GM23338 (cell line): Measurements from ENCODE around the gene PRKAA2.

ENCODE experiments used
- CREB1 ChIP-seq: fragments of 250-450 bp; sonication (Bioruptor Pico); IDR thresholded peaks from 2 replicates; pipeline ENCODE4 v1.5.0; 2020; ENCODE audit warnings: low read depth, mild to moderate bottlenecking, moderate library complexity
- CTCF ChIP-seq, 2 experiments: fragments of 200-600 bp in 1 of 2; sonication (generic) in 1 of 2; conservative IDR thresholded peaks; 2 replicates each; pipeline versions ENCODE4 v1.5.1 to v1.6.1; 2016 to 2017; ENCODE audit warnings: antibody characterized with exemption in 2 of 2, low read depth in 2 of 2, mild to moderate bottlenecking in 2 of 2, moderate library complexity in 1 of 2
- ETS1 ChIP-seq: IDR thresholded peaks from 2 replicates; pipeline ENCODE4 v1.6.1; 2016; ENCODE audit warnings: antibody characterized with exemption
- EZH2 ChIP-seq: fragments of 200-600 bp; sonication (generic); IDR thresholded peaks from one replicate; pipeline ENCODE4 v1.8.0; 2017; ENCODE audit warnings: antibody characterized with exemption, mild to moderate bottlenecking, low read depth; ENCODE audit not compliant: unreplicated experiment
- JUNB ChIP-seq: IDR thresholded peaks from one replicate; pipeline ENCODE4 v1.6.1; 2016; ENCODE audit warnings: antibody characterized with exemption; ENCODE audit not compliant: unreplicated experiment
- NANOG ChIP-seq: IDR thresholded peaks from 2 replicates; pipeline ENCODE4 v1.6.1; 2016; ENCODE audit warnings: antibody characterized with exemption, borderline replicate concordance
- POLR2AphosphoS5 ChIP-seq: IDR thresholded peaks from 2 replicates; pipeline ENCODE4 v1.6.1; 2016; ENCODE audit warnings: antibody characterized with exemption, low read depth
- REST ChIP-seq: IDR thresholded peaks from one replicate; pipeline ENCODE4 v1.6.1; 2018; ENCODE audit warnings: antibody characterized with exemption; ENCODE audit not compliant: unreplicated experiment
- STAT1 ChIP-seq: IDR thresholded peaks from one replicate; pipeline ENCODE4 v1.6.1; 2016; ENCODE audit warnings: antibody characterized with exemption; ENCODE audit not compliant: unreplicated experiment

GRCh38 chr1:56696663-56697062, 51.5 kb downstream of the PRKAA2 start:
- TF ChIP-seq CTCF (conservative IDR thresholded peaks at IDR 0.05; ENCODE audit: low read depth in 2 of 2) (no peak), REST (no peak), EZH2 (no peak), POLR2AphosphoS5 (no peak), CREB1 (CRISPR knock-in tag) (no peak), STAT1 (no peak), ETS1 (no peak), NANOG (no peak), JUNB (no peak)
